ENCODE data around the gene STK32B. TPM values are rescaled to one million over a fixed set of nuclear protein-coding genes. Genes with fewer than 3 reads are reported as not detected.

STK32B gene
- total RNA-seq, 2 donors from 2014 or later: not detected

- H3K4me3 Mint-ChIP-seq: no peak overlapping the region
- ATAC-seq (replicated peaks): no peak
These were observed 336.2 kb downstream of the STK32B start for GRCh38 chr4:5387457-5387856.

GRCh38 chr4:5389756-5390310, 338.6 kb downstream of the STK32B start:
- Mint-ChIP-seq H3K27me3 (no peaks in the 10 kb centered on the region), H3K9me3 (no peaks in the 10 kb centered on the region), H3K4me1 (no peaks in the 10 kb centered on the region), H3K27ac (no peak overlapping the region), H3K36me3 (ENCODE audit: low read depth) (no peaks in the 10 kb centered on the region), H3K4me3 (no peak overlapping the region)
- ATAC-seq (replicated peaks): no peak

More at GRCh38 chr4:5387457-5387856, 336.2 kb downstream of the STK32B start:
- no peaks in the 10 kb centered on the region for H3K27me3 Mint-ChIP-seq
- H3K36me3 Mint-ChIP-seq (ENCODE audit: low read depth): no peaks in the 10 kb centered on the region
- no peaks in the 10 kb centered on the region for H3K9me3 Mint-ChIP-seq
- no peak overlapping the region for H3K27ac Mint-ChIP-seq
- H3K4me1 Mint-ChIP-seq: no peaks in the 10 kb centered on the region

GRCh38 chr4:5391492-5391891, 340.2 kb downstream of the STK32B start:
- no peaks in the 10 kb centered on the region for H3K27me3 Mint-ChIP-seq
- no peak for ATAC-seq (replicated peaks)
- H3K9me3 Mint-ChIP-seq: no peaks in the 10 kb centered on the region

GRCh38 chr4:5393911-5394513, 342.7 kb downstream of the STK32B start:
- Mint-ChIP-seq H3K4me3 (no peak overlapping the region), H3K4me1 (no peaks in the 10 kb centered on the region), H3K27ac (no peak overlapping the region), H3K27me3 (no peaks in the 10 kb centered on the region), H3K36me3 (ENCODE audit: low read depth) (no peaks in the 10 kb centered on the region), H3K9me3 (no peaks in the 10 kb centered on the region)
- no peak for ATAC-seq (replicated peaks)

More at GRCh38 chr4:5391492-5391891, 340.2 kb downstream of the STK32B start:
- Mint-ChIP-seq H3K4me3 (no peak overlapping the region), H3K27ac (no peak overlapping the region), H3K36me3 (ENCODE audit: low read depth) (no peaks in the 10 kb centered on the region), H3K4me1 (no peaks in the 10 kb centered on the region)

- ATAC-seq (replicated peaks): no peak
- Mint-ChIP-seq H3K27me3 (no peaks in the 10 kb centered on the region), H3K4me1 (no peaks in the 10 kb centered on the region), H3K36me3 (ENCODE audit: low read depth) (no peaks in the 10 kb centered on the region), H3K4me3 (no peak overlapping the region), H3K9me3 (no peaks in the 10 kb centered on the region), H3K27ac (no peak overlapping the region)
These were observed 344.5 kb downstream of the STK32B start for GRCh38 chr4:5395781-5396180.

- Mint-ChIP-seq H3K27me3 (peaks cover 6% of the 10 kb centered on the region), H3K4me1 (no peaks in the 10 kb centered on the region), H3K36me3 (ENCODE audit: low read depth) (no peaks in the 10 kb centered on the region), H3K4me3 (no peak overlapping the region), H3K27ac (no peak overlapping the region), H3K9me3 (peaks cover 7% of the 10 kb centered on the region)
- no peak for ATAC-seq (replicated peaks)
These were observed 346.8 kb downstream of the STK32B start for GRCh38 chr4:5398056-5398455.

- ATAC-seq (replicated peaks): no peak
- Mint-ChIP-seq H3K9me3 (peaks cover 10% of the 10 kb centered on the region), H3K27me3 (peaks cover 9% of the 10 kb centered on the region), H3K27ac (no peak overlapping the region), H3K36me3 (ENCODE audit: low read depth) (no peaks in the 10 kb centered on the region), H3K4me1 (no peaks in the 10 kb centered on the region), H3K4me3 (no peak overlapping the region)
These were observed 347.8 kb downstream of the STK32B start for GRCh38 chr4:5399124-5399523.

GRCh38 chr4:5399790-5400421, 348.6 kb downstream of the STK32B start:
- no peak overlapping the region for H3K4me3 Mint-ChIP-seq
- H3K4me1 Mint-ChIP-seq: no peaks in the 10 kb centered on the region
- peaks cover 9% of the 10 kb centered on the region for H3K27me3 Mint-ChIP-seq
- peaks cover 10% of the 10 kb centered on the region for H3K9me3 Mint-ChIP-seq
- H3K36me3 Mint-ChIP-seq (ENCODE audit: low read depth): no peaks in the 10 kb centered on the region
- no peak overlapping the region for H3K27ac Mint-ChIP-seq
- no peak for ATAC-seq (replicated peaks)

GRCh38 chr4:5403746-5404497, 352.6 kb downstream of the STK32B start:
- Mint-ChIP-seq H3K4me1 (no peaks in the 10 kb centered on the region), H3K36me3 (ENCODE audit: low read depth) (no peaks in the 10 kb centered on the region), H3K27ac (no peak overlapping the region), H3K27me3 (peaks cover 9% of the 10 kb centered on the region), H3K4me3 (no peak overlapping the region), H3K9me3 (peaks cover 22% of the 10 kb centered on the region)
- no peak for ATAC-seq (replicated peaks)

- H3K27me3 Mint-ChIP-seq: peaks cover 5% of the 10 kb centered on the region
- no peak overlapping the region for H3K4me3 Mint-ChIP-seq
- H3K36me3 Mint-ChIP-seq (ENCODE audit: low read depth): no peaks in the 10 kb centered on the region
- no peaks in the 10 kb centered on the region for H3K4me1 Mint-ChIP-seq
- ATAC-seq (replicated peaks): no peak
- H3K9me3 Mint-ChIP-seq: peaks cover 12% of the 10 kb centered on the region
- no peak overlapping the region for H3K27ac Mint-ChIP-seq
These were observed 358.0 kb downstream of the STK32B start for GRCh38 chr4:5409237-5409636.

GRCh38 chr4:5409972-5410618, 358.8 kb downstream of the STK32B start:
- no peaks in the 10 kb centered on the region for H3K36me3 Mint-ChIP-seq (ENCODE audit: low read depth)
- H3K27ac Mint-ChIP-seq: no peak overlapping the region
- peaks cover 5% of the 10 kb centered on the region for H3K27me3 Mint-ChIP-seq
- H3K4me3 Mint-ChIP-seq: no peak overlapping the region
- H3K9me3 Mint-ChIP-seq: peaks cover 12% of the 10 kb centered on the region
- no peaks in the 10 kb centered on the region for H3K4me1 Mint-ChIP-seq
- ATAC-seq (replicated peaks): no peak

GRCh38 chr4:5412296-5412695, 361.0 kb downstream of the STK32B start:
- peaks cover 5% of the 10 kb centered on the region for H3K9me3 Mint-ChIP-seq
- H3K4me3 Mint-ChIP-seq: no peak overlapping the region

GRCh38 chr4:5412751-5413150, 361.5 kb downstream of the STK32B start:
- H3K27ac Mint-ChIP-seq: no peak overlapping the region
- no peak overlapping the region for H3K4me3 Mint-ChIP-seq
- H3K36me3 Mint-ChIP-seq (ENCODE audit: low read depth): no peaks in the 10 kb centered on the region
- no peak for ATAC-seq (replicated peaks)
- H3K9me3 Mint-ChIP-seq: peaks cover 5% of the 10 kb centered on the region
- H3K27me3 Mint-ChIP-seq: peaks cover 5% of the 10 kb centered on the region
- no peaks in the 10 kb centered on the region for H3K4me1 Mint-ChIP-seq

More at GRCh38 chr4:5412296-5412695, 361.0 kb downstream of the STK32B start:
- H3K27ac Mint-ChIP-seq: no peak overlapping the region
- H3K27me3 Mint-ChIP-seq: peaks cover 5% of the 10 kb centered on the region
- H3K36me3 Mint-ChIP-seq (ENCODE audit: low read depth): no peaks in the 10 kb centered on the region
- ATAC-seq (replicated peaks): no peak
- no peaks in the 10 kb centered on the region for H3K4me1 Mint-ChIP-seq

- ATAC-seq (replicated peaks): no peak
- Mint-ChIP-seq H3K27me3 (peaks cover 10% of the 10 kb centered on the region), H3K27ac (no peak overlapping the region), H3K36me3 (ENCODE audit: low read depth) (no peaks in the 10 kb centered on the region), H3K4me3 (no peak overlapping the region), H3K9me3 (peaks cover 5% of the 10 kb centered on the region), H3K4me1 (no peaks in the 10 kb centered on the region)
These were observed 365.4 kb downstream of the STK32B start for GRCh38 chr4:5416637-5417036.

Data from activated T-helper 17 cell treated with anti-CD3 and anti-CD28 coated beads, Interleukin-2, amount 50 U/mL, for 72 hours (primary cell).